Smooth muscle cell (in vitro differentiated cells): Measurements from ENCODE around the gene CARS2. TPM values are rescaled to one million over a fixed set of nuclear protein-coding genes. Genes with fewer than 3 reads are reported as not detected.

Experiments
- DNase-seq: peaks from one replicate; lab custom pipeline; 2025; ENCODE audit not compliant: unreplicated experiment; lab: John Stamatoyannopoulos, UW
- H2AFZ ChIP-seq: fragments of 200-600 bp; sonication (generic); 2 replicates; pipeline ENCODE4 v1.6.0; 2016; ENCODE audit warnings: antibody characterized with exemption, low read depth, mild to moderate bottlenecking
- H3F3A ChIP-seq: fragments of 200-600 bp; sonication (generic); 2 replicates; pipeline ENCODE4 v1.6.0; 2017; ENCODE audit warnings: antibody characterized with exemption, low read depth
- H3K27ac ChIP-seq: fragments of 200-600 bp; sonication (generic); 2 replicates; pipeline ENCODE4 v1.5.1; 2016; ENCODE audit warnings: low read depth, mild to moderate bottlenecking
- H3K27me3 ChIP-seq: fragments of 200-600 bp; sonication (generic); 2 replicates; pipeline ENCODE4 v1.6.1; 2016; ENCODE audit warnings: low read depth, mild to moderate bottlenecking
- H3K36me3 ChIP-seq: fragments of 200-600 bp; sonication (generic); 2 replicates; pipeline ENCODE4 v1.5.1; 2016; ENCODE audit warnings: low read depth
- H3K4me1 ChIP-seq: fragments of 200-600 bp; sonication (generic); 2 replicates; pipeline ENCODE4 v1.5.1; 2016; ENCODE audit warnings: low read depth
- H3K4me2 ChIP-seq: fragments of 200-600 bp; sonication (generic); 2 replicates; pipeline ENCODE4 v1.6.0; 2016; ENCODE audit warnings: mild to moderate bottlenecking
- H3K4me3 ChIP-seq: fragments of 200-600 bp; sonication (generic); 2 replicates; pipeline ENCODE4 v1.5.1; 2016; ENCODE audit warnings: mild to moderate bottlenecking
- H3K79me2 ChIP-seq: fragments of 200-600 bp; sonication (generic); 2 replicates; pipeline ENCODE4 v1.6.0; 2016; ENCODE audit warnings: low read depth, mild to moderate bottlenecking
- H3K9ac ChIP-seq: fragments of 200-600 bp; sonication (generic); 2 replicates; pipeline ENCODE4 v1.6.0; 2016; ENCODE audit warnings: low read depth
- H3K9me3 ChIP-seq: fragments of 200-600 bp; sonication (generic); replicated peaks from 2 replicates; pipeline ENCODE4 v1.5.1; 2016; ENCODE audit warnings: low read depth
- H4K20me1 ChIP-seq: fragments of 200-600 bp; sonication (generic); 2 replicates; pipeline ENCODE4 v1.6.0; 2016; ENCODE audit warnings: low read depth
- WGBS: methylation state at CpG from one replicate; pipeline ENCODE4 v1.1.7; 2016; ENCODE audit warnings: low lambda C conversion rate; 5-methylcytosine and 5-hydroxymethylcytosine counted together
- polyA plus RNA-seq: library from polyadenylated mRNA; unstranded; fragments of >200 nt; fragmentation: Nextera tagmentation; extraction: Ambion mirVana; gene quantifications from 2 replicates; pipeline ENCODE4 v1.2.1, GENCODE V29; 2016
- total RNA-seq: library from RNA; depleted of rRNA; stranded (reverse); fragments of >200 nt; gene quantifications from 2 replicates; pipeline ENCODE4 v1.2.3, GENCODE V29; 2014
- TF ChIP-seq, protein P1 (sequence below): fragments of 200-600 bp; sonication (generic); IDR thresholded peaks from 2 replicates; pipeline ENCODE4 v1.5.1; 2017; ENCODE audit warnings: borderline replicate concordance, mild to moderate bottlenecking, antibody characterized with exemption; ENCODE audit not compliant: insufficient read depth, poor library complexity, severe bottlenecking

Gene CARS2
- total and polyA plus RNA-seq, 2 experiments from 2014 or later, result 37.5 to 71.7 TPM

DNA sequence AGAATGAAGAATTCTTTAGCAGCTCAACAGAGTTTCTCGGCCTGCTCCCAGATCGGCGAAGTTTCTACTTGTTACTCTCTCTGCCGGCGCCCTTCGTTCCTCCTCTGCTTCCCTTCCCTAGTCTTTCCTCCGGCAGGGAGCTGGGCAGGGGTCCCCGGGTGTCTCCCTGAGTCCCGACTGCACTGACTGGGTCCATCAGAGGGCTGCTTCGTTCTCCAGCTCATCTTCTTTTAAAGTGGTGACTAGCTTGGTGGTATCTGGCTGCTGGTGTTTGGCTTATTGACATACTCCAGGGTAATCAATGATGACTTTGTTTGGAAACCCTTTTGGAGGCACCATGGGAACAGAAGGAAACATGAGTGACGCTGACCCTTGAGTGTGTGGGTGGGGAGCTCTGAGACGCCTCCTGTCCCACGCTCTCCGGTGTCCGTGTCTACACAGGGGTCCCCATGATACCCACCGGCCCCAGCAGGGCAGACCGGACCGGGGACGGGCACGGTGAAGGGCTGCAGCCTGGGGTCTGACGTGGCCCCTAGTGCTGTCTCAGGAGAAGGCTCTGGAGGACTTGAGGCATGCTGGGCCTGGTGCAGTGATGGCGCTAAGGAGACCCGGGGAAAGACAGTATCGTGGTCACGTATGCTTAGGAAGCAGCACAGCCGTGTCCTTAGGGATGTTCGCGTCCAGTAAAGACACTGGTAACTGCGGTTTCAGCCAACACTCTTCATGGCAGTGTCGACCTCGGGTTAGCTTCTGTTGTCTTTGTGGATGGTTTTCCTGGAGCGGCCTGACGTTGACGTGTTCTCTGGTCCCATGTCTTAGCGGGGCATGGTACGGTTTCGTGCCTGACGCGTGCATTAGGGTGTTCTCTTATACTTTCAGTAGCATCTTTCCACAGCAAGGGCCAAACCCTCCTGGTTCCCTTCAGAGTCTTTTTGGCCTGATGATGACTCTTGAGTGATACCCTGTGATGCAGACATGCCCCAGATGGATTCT lies 66.8 kb downstream of the CARS2 start:
- no peak overlapping the region for H3K4me2 ChIP-seq
- 97% methylated on average over 39 of the region's 39 CpGs for WGBS
- no peaks in the 10 kb centered on the region for H3K36me3 ChIP-seq
- no peak for DNase-seq
- no peaks in the 10 kb centered on the region for H3K9me3 ChIP-seq
- no peaks in the 10 kb centered on the region for H3K4me1 ChIP-seq
- TF ChIP-seq, protein P1, sequence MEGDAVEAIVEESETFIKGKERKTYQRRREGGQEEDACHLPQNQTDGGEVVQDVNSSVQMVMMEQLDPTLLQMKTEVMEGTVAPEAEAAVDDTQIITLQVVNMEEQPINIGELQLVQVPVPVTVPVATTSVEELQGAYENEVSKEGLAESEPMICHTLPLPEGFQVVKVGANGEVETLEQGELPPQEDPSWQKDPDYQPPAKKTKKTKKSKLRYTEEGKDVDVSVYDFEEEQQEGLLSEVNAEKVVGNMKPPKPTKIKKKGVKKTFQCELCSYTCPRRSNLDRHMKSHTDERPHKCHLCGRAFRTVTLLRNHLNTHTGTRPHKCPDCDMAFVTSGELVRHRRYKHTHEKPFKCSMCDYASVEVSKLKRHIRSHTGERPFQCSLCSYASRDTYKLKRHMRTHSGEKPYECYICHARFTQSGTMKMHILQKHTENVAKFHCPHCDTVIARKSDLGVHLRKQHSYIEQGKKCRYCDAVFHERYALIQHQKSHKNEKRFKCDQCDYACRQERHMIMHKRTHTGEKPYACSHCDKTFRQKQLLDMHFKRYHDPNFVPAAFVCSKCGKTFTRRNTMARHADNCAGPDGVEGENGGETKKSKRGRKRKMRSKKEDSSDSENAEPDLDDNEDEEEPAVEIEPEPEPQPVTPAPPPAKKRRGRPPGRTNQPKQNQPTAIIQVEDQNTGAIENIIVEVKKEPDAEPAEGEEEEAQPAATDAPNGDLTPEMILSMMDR, result no peak
- H3K27me3 ChIP-seq, result no peaks in the 10 kb centered on the region
- H3F3A ChIP-seq, result no peaks in the 10 kb centered on the region
- no peak overlapping the region for H3K4me3 ChIP-seq
- peaks cover 9% of the 10 kb centered on the region for H3K79me2 ChIP-seq
- peaks cover 66% of the 10 kb centered on the region for H4K20me1 ChIP-seq
- H3K9ac ChIP-seq, result no peak overlapping the region
- no peak overlapping the region for H2AFZ ChIP-seq
- no peak overlapping the region for H3K27ac ChIP-seq

DNA sequence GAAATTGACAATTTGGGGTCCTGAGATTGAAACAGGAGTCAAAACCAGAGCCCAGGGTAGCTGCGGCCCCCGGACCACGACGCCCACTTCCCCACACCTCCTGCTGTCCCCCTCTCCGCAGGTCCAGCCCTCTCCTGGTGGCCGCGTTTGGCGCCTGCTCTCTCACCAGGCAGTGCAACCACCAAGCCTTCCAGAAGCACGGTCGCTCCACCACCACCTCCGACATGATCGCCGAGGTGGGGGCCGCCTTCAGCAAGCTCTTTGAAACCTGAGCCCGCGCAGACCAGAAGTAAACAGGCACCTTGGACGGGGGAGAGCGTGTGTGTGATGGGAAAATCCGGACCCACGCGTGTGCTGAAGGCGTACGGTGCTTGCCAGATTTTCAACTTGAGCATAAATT lies 67.7 kb downstream of the CARS2 start:
- Histone ChIP-seq H3K27ac (no peak overlapping the region), H3K27me3 (no peaks in the 10 kb centered on the region), H3K36me3 (no peaks in the 10 kb centered on the region), H3K4me2 (no peak overlapping the region), H2AFZ (no peak overlapping the region), H4K20me1 (peaks cover 74% of the 10 kb centered on the region), H3K4me3 (no peak overlapping the region), H3K79me2 (peaks cover 17% of the 10 kb centered on the region), H3K9me3 (no peaks in the 10 kb centered on the region), H3K4me1 (no peaks in the 10 kb centered on the region), H3F3A (no peaks in the 10 kb centered on the region), H3K9ac (no peak overlapping the region)
- DNase-seq, result no peak
- TF ChIP-seq, protein P1, result no peak
- 98% methylated on average over 23 of the region's 23 CpGs for WGBS

DNA sequence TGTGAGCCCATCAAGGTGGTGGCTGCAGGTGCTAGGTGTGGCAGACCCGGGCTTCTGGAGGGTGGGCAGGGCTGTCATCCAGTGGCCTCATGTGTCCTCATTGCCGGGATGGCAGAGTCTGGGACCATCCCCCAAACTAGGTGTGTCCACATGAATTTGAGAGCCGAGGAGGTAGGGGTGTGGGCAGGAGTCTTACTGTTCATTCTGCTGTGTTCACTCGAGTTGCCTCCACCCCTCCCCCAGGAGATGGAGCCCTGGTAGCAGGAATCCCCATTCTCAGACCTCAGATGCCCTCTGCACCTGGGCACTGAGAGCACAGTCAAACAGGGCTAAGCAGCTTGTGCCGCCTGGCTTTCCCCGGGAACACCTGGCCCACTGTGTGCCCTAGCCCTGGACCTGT lies 68.2 kb downstream of the CARS2 start:
- no peaks in the 10 kb centered on the region for H3K36me3 ChIP-seq
- H4K20me1 ChIP-seq, result peaks cover 77% of the 10 kb centered on the region
- no peaks in the 10 kb centered on the region for H3K27me3 ChIP-seq
- peaks cover 17% of the 10 kb centered on the region for H3K79me2 ChIP-seq
- WGBS, result 94% methylated on average over 6 of the region's 6 CpGs
- H3K4me1 ChIP-seq, result no peaks in the 10 kb centered on the region
- TF ChIP-seq, protein P1, result no peak
- no peak overlapping the region for H3K9ac ChIP-seq
- no peak overlapping the region for H2AFZ ChIP-seq
- no peak for DNase-seq
- H3K27ac ChIP-seq, result no peak overlapping the region
- no peak overlapping the region for H3K4me2 ChIP-seq
- H3F3A ChIP-seq, result no peaks in the 10 kb centered on the region
- H3K9me3 ChIP-seq, result no peaks in the 10 kb centered on the region
- H3K4me3 ChIP-seq, result no peak overlapping the region

DNA sequence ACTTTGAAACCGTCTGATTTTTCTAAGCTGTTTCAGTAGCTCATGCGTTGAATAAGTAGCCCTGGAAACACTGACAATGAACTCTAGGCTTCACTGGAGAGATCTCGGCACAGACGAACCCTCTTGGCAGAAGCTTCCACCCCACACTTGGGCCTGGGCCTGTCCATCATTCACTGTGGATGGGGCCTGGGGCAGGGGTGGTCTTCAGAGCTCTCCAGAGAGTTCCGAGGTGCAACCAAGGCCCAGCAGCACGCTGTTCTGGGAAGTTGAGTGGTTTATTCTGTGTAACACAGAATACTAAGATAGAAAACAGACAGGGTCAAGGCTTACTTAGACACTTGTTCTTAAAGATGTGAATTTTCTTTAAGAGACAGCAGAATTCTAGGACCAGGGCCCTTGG lies 68.6 kb downstream of the CARS2 start:
- 98% methylated on average over 6 of the region's 6 CpGs for WGBS
- Histone ChIP-seq H3K4me1 (no peaks in the 10 kb centered on the region), H3K27ac (no peak overlapping the region), H3F3A (no peaks in the 10 kb centered on the region), H3K9ac (no peak overlapping the region), H3K27me3 (no peaks in the 10 kb centered on the region), H3K79me2 (peaks cover 21% of the 10 kb centered on the region), H3K4me3 (no peak overlapping the region), H2AFZ (no peak overlapping the region), H3K4me2 (no peak overlapping the region), H3K9me3 (no peaks in the 10 kb centered on the region), H3K36me3 (no peaks in the 10 kb centered on the region), H4K20me1 (peaks cover 81% of the 10 kb centered on the region)
- DNase-seq, result no peak
- TF ChIP-seq, protein P1, result no peak
